IPS-NIHi7 (cell line): Measurements from ENCODE around the gene KAZN.
A peak's percentile ranks its signal among the peaks of the same experiment; 100 is the strongest.

Experiments
- DNase-seq: peaks from one replicate; pipeline ENCODE4 v3.0.0; 2012; ENCODE audit warnings: mixed read lengths; ENCODE audit errors: extremely low spot score

KAZN gene

DNA sequence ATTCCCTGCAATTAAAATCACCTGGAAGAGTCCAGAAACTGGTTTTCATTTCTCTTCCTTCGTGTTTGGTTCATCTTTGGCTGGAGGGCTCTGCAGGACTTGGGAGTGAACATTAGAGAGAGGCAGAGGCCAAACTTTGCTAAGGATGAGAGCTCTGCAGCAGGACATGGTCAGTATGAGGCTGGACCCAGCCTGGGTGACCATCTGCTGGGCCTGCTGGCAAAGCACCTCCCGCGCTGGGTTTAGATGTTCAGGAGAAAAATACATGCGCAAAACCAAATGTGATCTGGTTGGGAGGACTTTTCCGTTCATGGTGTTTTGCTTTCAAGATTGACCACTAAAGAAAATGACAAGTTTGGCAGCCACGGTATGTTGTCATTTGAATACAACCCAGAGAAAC, 15.9 kb downstream of the KAZN start:
- DNase-seq, result no peak

DNA sequence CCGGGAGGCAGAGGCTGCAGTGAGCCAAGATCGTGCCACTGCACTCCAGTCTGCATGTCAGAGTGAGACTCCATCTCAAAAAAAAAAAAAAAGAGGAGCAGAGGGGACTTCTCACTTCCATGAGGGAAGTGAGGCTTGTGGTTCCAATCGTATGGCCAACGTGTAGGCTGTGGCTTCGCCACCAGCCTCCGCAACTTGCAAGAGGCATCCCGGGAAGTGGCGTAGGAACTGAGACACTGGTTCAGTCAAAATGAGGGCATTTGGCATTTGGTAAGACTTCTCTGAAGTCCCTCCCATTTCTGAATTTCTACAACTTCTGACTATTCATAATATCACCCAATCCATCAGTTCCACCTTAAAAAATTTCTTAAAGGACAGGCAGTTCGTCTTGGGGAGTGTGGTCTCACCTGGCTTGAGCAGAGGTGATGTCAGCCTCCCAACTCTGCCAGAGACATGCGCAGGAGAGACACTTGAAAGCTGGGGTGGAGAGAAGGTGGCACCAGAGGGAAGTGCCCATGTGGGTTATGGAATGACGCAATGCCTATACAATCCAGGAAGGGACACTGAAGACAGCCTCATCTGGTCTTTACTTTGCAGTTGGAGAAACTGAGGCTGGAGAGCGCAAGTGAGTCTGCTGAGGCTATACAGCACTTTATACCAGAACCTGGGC, 17.2 kb downstream of the KAZN start:
- no peak for DNase-seq

DNA sequence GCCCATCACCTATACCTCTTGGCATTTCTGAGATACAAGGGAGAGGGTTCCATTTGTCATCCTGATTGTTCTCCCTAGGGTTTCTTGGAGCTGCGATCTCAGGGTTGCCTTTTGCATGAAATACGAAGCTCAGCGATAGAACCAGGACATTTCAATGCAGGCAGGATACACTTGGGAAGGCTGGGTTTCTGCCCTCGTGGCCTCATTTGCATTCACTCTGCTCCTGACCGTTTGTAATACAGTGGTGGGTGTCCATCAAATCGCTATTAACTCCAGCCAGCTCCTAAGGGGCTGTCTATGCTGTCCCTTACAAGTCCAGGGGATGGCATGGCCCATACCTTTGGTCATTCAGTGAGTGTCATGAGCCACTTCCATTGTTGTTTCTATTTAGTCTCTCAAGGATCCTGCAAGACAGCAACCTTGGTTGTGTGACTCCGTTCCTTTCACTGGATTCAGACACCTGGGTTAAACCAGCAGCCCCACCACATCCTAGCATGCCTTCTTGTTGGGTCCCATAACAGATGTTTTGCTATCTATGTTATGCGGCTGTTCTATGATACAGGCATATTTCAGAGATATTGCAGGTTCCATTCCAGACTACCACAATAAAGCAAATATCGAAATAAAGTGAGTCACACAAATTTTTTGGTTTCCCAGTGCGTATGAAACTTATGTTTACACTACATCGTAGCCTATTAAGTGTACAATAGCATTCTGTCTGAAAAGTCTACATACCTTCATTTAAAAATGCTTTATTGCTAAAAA, 18.3 kb downstream of the KAZN start:
- no peak for DNase-seq

DNA sequence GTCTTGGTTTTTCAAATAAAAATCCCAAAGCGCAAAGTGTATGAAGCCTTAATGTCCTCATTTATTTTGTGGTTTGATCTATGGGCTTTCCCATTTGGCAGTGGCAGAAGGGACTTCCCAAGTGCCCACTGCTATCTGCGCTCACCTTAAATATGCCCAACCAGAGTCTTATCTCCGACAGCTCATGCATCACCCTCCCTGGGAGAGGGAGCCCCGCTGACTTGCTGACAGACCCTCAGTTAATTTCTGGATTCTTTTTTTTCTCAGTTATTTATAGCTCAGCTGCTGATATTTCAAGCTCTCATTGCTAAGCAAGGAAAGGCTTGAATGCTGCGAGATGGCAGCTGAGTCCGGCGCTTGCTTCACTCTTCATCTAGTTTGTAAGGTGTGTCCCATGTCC, 19.3 kb downstream of the KAZN start:
- DNase-seq, result no peak

DNA sequence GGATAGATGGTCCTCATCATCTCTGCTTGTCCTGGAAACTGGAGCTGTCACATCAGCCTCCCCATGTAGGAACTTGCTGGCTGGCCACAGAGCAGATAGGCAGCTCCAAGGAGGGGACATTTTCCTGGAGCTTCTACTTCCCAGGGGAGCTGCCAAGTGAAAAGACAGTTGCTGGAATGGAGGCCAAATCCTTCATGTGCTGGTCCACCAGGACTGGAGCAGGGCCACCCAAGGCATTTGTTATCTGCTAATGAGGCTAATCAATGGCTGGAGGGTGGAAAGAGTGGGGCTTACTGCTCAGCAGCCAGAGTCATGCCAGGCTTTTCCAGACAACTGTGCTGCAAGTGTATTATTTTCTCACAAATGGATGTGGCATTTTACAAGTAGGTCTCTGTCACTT, 22.5 kb downstream of the KAZN start:
- no peak for DNase-seq

DNA sequence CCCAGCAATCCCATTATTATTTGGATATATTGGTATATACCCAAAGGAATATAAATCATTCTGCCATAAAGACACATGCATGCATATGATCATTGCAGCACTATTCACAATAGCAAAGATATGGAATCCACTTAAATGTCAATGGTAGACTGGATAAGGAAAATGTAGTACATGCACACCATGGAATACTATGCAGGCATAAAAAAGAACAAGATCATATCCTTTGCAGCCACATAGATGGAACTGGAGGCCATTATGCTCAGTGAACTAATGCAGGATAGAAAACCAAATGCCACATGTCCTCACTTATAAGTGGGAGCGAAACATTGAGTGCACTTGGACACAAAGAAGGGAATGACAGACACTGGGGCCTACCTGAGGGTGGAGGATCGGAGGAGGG, 24.6 kb downstream of the KAZN start:
- DNase-seq, result no peak

DNA sequence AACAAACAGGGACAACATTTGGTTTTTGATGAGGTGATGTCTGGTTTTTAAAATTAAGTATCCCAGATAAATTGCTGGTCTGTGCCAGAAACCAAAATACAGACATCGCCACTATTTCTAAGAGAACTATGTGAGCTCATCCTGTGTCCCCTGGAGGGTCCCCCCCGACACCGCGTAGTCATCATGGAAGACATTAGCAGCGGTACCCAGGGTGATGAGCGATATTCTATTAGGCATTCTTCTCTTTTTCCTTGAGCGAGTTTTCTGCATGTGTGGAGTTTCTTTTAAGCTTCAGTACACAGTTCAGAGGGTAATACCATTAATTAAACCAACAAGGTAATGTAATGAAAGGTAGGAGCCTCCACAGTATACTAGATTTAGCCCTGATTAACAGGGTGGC, 26.5 kb downstream of the KAZN start:
- DNase-seq, result no peak

DNA sequence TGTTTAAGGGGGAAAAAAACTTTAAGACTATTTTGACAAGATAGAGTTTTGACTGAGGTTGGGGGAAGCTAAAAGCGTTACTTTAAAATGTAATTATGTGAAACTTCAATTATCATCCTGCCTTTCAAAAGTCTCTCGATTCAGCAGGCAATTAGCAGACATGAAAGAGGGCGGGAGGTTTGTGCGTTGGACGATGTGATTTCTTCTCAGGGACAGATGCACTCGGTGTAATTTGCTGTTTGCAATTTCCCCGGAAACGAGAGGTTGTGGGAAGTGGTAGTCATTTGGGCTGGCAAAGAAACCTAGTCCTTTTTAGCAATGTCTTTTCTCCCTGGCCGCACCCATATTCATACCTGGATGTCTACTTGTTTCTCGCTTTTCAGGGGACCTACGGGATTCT, 27.1 kb downstream of the KAZN start:
- DNase-seq, result no peak

DNA sequence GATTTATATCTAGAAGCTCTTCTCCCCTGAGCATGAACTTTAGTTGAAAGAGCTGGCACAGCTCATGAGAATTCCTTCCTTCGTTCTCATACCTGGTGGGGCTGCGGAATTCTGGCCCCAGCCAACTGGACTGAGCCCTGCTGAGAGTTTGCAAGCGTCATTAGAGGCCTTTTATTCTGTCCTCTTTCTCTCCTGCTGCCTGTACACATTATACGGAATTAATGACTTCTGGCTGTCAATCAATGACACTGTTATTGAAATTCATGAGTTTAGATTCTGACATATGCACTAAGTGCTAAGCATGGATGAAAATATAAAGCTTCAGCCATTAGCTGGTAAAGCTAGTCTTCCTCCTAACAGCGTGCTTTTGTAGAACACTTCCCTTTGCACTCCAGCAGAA, 27.5 kb downstream of the KAZN start:
- no peak for DNase-seq

DNA sequence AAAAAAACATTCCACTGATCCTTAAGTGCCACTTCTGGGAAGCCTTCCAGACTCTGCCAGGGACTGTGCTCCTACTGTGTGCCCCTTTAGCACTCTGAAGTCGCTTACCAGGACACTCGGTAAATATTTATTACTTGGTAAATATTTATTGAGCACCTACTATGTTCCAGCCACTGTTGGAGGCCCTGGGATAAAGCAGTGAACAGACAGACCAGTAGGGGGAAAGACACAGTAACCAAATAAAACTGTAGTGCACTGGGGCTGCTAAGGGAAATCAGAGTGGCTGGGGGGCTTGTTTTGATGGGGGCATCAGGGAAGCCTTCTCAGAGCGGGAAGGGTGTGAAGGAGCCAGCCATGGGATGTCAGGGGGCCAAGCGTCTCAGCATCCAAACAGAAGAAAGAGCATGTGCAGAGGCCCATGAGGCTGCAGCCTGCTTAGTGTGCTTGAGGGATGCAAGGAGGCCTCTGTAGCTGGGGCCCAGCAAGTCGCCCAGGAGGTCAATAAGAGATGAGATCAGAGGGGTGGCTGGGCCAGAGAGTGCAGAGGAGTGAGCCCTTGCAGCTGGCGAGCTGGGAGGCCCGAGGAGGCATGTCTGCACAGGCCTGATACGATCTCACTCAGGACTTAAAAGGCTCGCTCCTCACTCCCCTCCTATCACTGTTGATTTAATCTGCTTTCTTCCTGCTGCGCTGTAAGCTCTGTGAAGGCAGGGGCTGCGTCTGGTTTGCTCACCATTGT, 28.6 kb downstream of the KAZN start:
- peak; percentile 69 for DNase-seq

DNA sequence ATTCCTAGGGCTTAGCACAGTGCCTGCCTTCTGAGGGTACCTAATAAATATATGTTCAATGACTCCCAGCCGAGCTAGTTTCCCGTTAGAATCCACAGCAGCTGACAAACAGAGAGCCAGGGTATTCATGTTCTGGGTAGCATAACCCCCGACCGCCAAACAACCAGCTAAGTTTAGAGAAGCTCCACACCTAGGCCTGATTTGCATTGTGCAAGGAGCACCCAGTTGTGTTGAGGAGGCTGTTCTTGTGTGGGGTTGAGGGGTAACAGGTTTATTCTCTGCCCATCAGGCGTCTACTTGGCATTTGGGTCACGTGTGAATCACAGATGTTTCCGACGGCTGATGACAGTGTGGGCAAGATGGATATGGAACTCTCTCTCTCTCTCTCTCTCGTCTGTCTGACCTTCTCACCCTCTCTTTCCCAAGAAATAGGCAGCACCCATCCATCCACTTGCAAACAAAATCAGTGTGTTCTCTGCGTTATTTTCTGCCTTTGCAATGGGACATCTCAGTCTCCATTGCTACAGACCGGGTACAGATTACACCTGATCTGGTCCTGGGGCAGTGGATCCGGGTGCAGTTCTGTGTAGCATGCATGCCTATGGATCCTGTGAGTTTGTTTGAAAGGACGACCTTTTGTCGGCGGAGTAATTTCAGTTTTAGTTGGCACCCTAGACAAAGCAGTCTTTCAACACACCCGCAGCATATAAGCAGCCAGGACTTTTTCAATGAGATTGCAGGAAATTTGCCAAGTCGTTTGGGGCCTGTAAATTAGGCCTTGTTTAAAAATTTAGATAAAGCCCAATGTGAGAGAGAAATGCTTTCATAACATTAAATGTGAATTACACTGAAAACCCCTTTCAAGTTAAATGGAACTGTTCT, 29.4 kb downstream of the KAZN start:
- no peak for DNase-seq

DNA sequence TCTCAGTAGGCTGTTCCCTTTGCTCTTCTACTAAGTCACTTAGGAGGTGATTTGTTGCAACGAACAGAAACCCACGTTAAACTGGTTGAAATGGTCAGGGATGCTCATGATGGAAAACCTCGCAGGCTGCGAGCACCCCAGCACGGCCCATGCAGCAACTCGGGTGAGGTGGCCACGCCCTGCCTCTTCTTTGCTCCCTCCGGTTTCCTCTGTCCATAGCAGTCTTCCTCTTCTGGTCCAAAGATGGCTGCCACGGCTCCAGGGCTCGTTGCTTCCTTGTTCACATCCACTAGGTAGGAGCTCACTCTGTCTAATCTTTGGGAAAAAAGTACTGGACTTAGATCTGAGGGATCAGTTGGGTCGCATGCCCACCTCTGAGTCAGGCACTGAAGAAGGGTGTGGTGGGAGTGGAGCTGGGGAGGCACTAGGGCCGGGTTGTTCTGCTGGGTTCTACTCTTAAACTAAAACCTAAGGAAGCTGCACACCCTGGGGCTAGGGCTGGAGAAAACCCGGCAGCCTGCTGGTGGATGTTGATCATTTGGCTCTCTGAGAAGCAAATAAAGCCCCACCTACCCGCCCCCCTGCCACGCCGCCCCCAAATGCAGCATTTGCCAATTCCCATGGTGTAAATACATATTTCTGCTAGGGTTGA, 31.0 kb downstream of the KAZN start:
- DNase-seq, result no peak

DNA sequence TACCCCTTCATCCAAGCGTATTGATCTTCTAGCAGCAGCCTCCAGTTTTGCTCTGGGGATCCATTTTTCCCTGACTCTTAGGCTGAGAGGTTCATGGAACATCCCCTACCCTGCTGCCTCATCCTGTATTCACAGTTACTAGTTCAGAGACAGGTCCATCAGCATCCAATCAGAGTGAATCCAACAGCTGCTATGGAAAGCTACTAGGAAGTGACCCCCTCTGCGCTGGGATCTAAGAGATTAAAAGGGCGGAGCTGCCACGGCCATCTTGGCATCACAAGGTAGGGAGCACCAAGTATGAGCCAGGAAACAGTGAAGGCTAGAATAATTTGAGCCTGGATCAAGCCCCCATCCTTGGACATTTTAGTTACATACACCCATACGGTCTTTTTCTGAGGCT, 32.5 kb downstream of the KAZN start:
- DNase-seq, result no peak

DNA sequence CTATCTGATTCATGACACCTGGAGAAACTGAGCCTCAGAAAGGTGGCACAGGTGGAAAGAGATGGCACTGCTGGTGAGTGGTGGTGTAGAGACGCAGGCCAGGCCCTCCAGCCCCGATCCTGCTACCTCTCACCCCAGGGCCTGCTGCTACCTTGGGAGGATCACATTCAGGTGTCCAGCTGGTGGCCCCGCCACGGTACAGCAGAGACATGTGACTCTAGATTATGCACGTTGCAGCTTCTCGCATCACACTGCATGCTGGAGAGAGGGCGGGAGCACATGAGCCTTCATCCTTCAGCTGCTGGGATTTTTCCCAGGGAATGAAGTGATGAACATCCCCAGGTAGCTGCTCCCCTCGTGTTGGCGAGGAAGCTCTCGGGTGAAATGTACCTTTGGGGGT, 32.9 kb downstream of the KAZN start:
- no peak for DNase-seq

DNA sequence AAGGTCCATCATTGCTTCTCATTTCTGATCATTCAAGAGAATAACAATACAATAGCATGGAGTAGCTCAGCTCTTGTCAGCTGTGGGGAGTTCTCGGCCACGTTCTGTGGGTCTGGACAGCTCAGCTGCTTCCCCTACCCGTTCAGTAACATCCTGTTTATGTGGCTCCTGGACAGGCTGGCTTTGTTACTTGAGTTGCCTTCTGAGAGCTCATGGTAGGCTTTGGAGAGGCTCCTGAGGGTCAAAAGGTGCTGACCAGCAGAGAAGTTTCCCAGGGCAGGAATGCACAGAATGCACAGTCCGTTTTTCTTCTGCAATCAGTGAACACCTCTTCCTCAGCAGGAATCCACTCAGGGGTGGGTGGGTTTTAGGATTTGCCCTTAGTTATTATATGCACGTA, 36.0 kb downstream of the KAZN start:
- DNase-seq, result no peak

DNA sequence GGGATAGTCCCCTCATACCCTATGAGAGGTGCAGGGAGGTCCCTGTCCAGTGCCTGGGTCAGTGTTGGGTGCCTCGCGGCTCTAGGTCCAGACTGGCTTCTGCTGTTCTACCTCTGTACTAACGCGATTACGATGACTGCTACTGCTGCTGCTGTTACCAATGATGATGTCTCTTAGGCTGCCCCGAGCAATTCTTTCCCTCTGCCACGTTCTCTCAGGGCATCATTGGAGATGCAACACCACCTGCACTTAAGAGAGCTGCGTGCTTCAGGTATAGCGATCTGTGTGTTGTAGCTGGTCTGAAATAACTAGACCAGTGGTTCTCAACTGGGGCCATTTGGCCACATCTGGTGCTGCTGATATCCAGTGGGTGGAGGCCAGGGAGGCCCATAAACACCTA, 36.9 kb downstream of the KAZN start:
- no peak for DNase-seq

DNA sequence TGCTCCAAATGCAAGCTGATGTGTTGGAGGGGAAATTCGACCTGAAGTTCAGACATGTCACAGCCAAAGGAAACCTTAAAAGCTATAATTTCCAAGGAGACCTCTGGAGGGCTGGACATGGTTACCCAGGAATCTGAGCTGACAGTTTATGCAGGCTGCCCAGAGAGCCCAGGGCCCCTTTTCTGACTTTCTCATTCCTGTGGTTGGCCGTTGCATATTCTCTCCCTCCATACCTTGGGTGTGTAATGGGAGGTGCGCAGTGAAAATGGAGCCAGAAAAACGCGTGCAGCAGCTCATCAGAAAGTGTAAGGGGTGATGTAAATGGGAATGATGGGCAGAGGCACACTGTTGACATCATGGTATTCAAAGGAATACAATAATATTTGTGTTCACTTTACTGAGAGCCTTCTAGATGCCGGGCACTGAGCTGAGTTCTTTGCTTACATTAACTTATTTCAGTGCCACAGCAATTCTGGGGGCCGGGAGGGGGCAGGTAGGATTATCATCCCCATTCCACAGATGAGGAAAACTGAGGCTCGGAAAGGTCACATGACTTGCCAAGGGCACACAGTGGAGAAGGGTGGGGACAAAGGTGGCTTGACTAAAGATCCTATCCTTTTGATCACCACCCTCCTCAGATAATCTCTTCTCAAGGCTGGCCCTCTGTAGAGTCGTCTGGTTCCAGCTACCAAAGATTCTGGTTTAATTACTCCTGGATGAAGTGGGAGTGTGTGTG, 38.6 kb downstream of the KAZN start:
- no peak for DNase-seq

DNA sequence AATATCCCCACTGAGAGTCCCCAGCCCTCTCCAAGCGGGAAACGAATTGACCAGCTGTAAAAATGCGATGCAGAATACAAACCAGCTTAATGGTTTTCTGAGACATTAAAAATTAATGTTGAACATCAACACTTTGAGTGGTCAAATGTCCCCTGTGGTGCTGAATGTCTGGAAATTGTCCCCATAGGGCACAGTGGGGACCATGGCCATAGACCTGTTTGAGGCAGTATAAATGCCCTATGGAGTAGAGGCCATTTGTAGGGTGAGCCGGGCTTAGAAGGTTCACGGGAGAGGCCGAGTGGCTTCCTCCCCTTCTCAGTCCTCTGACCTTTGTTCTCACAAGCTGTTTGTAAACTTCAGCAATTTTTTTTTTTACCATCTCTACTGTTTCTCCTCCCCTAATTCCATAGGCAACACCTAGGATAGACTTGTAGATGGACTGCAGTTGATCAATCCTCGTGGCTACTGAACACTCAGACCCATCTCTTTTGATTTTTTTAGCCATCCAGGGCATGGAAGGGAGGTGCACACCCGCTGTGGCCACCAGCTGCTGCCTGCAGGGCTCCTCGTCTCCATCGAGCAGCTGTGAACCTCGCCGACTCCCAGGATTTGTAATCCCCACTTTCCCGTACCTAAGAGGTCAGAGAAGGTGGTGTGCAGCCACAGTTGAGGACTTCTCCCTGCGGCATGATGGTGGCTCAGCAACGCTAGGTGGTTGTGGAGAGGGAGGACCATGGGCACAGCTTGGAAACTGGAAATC, 41.0 kb downstream of the KAZN start:
- DNase-seq, result no peak

DNA sequence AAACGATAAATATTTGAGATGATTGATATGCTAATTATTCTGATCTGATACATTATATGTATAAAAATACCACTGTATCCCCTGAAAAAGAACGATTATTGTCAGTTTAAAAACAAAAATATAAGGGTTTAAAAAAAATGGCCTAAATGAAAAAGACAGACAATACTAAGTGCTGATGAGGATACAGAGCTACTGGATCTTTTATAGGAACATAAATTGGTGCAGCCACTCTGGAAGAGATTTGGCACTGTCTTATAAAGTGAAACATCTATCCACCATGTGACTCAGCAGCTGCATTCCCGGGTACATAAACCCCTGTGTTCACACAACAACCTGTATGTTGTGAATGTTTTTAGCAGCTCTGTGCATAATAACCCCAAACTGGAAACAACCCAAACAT, 44.2 kb downstream of the KAZN start:
- no peak for DNase-seq

DNA sequence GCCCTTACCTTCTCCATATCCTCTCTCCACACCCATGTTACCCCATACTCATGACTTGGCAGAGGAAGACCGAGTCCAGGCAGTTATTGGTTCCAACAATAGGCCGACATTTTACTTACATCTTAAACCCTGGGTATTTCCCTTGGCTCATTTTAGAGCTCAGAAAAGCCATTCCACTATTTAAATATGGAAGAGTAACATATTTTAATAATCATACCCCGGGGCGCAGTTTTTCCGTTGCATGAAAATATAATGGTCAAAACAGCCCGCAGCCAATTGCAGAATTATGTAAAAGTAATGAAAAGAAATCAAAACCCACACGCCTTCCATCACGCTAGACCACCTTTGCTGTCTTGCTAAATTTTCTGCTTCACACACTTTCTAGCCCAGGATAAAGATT, 48.5 kb downstream of the KAZN start:
- DNase-seq, result no peak
